SK-N-SH (cell line): ENCODE results near the gene ARPC4.

Source experiments
- CTCF ChIP-seq: fragments of 200-600 bp; sonication (generic); IDR thresholded peaks from 2 replicates; pipeline ENCODE4 v1.6.1; 2017; ENCODE audit warnings: antibody characterized with exemption, mild to moderate bottlenecking, moderate library complexity
- GABPA ChIP-seq: IDR thresholded peaks from 2 replicates; pipeline ENCODE4 v1.4.0; 2012; ENCODE audit warnings: low read depth, mild to moderate bottlenecking
- POLR2AphosphoS5 ChIP-seq: IDR thresholded peaks from 2 replicates; pipeline ENCODE4 v1.6.1; 2012; ENCODE audit warnings: low read depth, low read length
- REST ChIP-seq: IDR thresholded peaks from 2 replicates; pipeline ENCODE4 v1.6.1; 2012; ENCODE audit warnings: mild to moderate bottlenecking, low read depth, low read length, moderate library complexity
- TAF1 ChIP-seq: IDR thresholded peaks from 2 replicates; pipeline ENCODE4 v1.6.1; 2012; ENCODE audit warnings: low read depth, mild to moderate bottlenecking, low read length, moderate library complexity, borderline replicate concordance
- TCF12 ChIP-seq: IDR thresholded peaks from 2 replicates; pipeline ENCODE4 v1.4.0; 2012
- USF1 ChIP-seq: IDR thresholded peaks from 2 replicates; pipeline ENCODE4 v1.4.0; 2012; ENCODE audit warnings: low read depth, borderline replicate concordance
- ZBTB33 ChIP-seq: IDR thresholded peaks from 2 replicates; pipeline ENCODE4 v1.4.0; 2012; ENCODE audit warnings: low read depth, borderline replicate concordance

GRCh38 chr3:9787714-9788113 is 5.2 kb upstream of the ARPC4 start:
- TF ChIP-seq REST (no peak), CTCF (no peak), ZBTB33 (no peak), POLR2AphosphoS5 (no peak), TCF12 (no peak), GABPA (no peak), TAF1 (no peak), USF1 (no peak)
